DND-41 (cell line): ENCODE measurements around the gene CRIP3.

Source experiments
- ATAC-seq: fragments of 200-7000 bp; cut with Tn5 transposase; 3 replicates; pipeline ENCODE4 v1.9.1; 2021; ENCODE audit warnings: low read depth; ENCODE audit not compliant: insufficient read depth
- DNase-seq: peaks from one replicate; pipeline ENCODE4 v3.0.0-alpha.2; 2020
- H2AFZ ChIP-seq: 2 replicates; pipeline ENCODE4 v1.6.0; 2012; ENCODE audit warnings: low read depth, low read length
- H3K27ac ChIP-seq: 2 replicates; pipeline ENCODE4 v1.5.1; 2012; ENCODE audit warnings: low read length, inconsistent platforms
- H3K27me3 ChIP-seq: fragments of 200-600 bp; sonication (generic); 2 replicates; pipeline ENCODE4 v1.6.0; 2012; ENCODE audit warnings: low read length, mild to moderate bottlenecking, inconsistent platforms; ENCODE audit not compliant: insufficient read depth, poor library complexity
- H3K36me3 ChIP-seq: 2 replicates; pipeline ENCODE4 v1.5.1; 2012; ENCODE audit warnings: low read length, inconsistent platforms; ENCODE audit not compliant: insufficient read depth
- H3K4me1 ChIP-seq: 2 replicates; pipeline ENCODE4 v1.5.1; 2012; ENCODE audit warnings: mild to moderate bottlenecking, low read length; ENCODE audit not compliant: insufficient read depth
- H3K4me2 ChIP-seq: 2 replicates; pipeline ENCODE4 v1.6.0; 2012; ENCODE audit warnings: mild to moderate bottlenecking, moderate library complexity, low read length, inconsistent platforms; ENCODE audit not compliant: insufficient read depth
- H3K4me3 ChIP-seq, 2 experiments: fragments of 200-600 bp in 1 of 2; shearing (Covaris generic) in 1 of 2; 2 replicates each; pipeline ENCODE4 v1.5.1; 2012 to 2016; ENCODE audit warnings: inconsistent platforms in 2 of 2, low read length in 2 of 2, mild to moderate bottlenecking in 2 of 2, low read depth in 1 of 2, moderate library complexity in 1 of 2
- H3K79me2 ChIP-seq: 2 replicates; pipeline ENCODE4 v1.6.0; 2012; ENCODE audit warnings: low read length, inconsistent platforms; ENCODE audit not compliant: insufficient read depth
- H3K9ac ChIP-seq: 2 replicates; pipeline ENCODE4 v1.6.0; 2012; ENCODE audit warnings: low read depth, mild to moderate bottlenecking, inconsistent platforms, low read length, moderate library complexity
- H3K9me3 ChIP-seq: 2 replicates; pipeline ENCODE4 v1.5.1; 2012; ENCODE audit warnings: low read length, moderate library complexity, mild to moderate bottlenecking, inconsistent platforms; ENCODE audit not compliant: insufficient read depth, severe bottlenecking
- H4K20me1 ChIP-seq: 2 replicates; pipeline ENCODE4 v1.6.0; 2012; ENCODE audit warnings: low read length; ENCODE audit not compliant: insufficient read depth
- CTCF ChIP-seq: IDR thresholded peaks from 2 replicates; pipeline ENCODE4 v1.5.1; 2012; ENCODE audit warnings: borderline replicate concordance, low read length, moderate library complexity, mild to moderate bottlenecking; ENCODE audit not compliant: poor library complexity, severe bottlenecking; ENCODE audit errors: extremely low read depth
- EZH2 ChIP-seq: IDR thresholded peaks from 3 replicates; pipeline ENCODE4 v1.6.1; 2012; ENCODE audit warnings: borderline replicate concordance, low read depth, mild to moderate bottlenecking, moderate library complexity, low read length, inconsistent platforms; ENCODE audit not compliant: severe bottlenecking

Gene CRIP3

DNA sequence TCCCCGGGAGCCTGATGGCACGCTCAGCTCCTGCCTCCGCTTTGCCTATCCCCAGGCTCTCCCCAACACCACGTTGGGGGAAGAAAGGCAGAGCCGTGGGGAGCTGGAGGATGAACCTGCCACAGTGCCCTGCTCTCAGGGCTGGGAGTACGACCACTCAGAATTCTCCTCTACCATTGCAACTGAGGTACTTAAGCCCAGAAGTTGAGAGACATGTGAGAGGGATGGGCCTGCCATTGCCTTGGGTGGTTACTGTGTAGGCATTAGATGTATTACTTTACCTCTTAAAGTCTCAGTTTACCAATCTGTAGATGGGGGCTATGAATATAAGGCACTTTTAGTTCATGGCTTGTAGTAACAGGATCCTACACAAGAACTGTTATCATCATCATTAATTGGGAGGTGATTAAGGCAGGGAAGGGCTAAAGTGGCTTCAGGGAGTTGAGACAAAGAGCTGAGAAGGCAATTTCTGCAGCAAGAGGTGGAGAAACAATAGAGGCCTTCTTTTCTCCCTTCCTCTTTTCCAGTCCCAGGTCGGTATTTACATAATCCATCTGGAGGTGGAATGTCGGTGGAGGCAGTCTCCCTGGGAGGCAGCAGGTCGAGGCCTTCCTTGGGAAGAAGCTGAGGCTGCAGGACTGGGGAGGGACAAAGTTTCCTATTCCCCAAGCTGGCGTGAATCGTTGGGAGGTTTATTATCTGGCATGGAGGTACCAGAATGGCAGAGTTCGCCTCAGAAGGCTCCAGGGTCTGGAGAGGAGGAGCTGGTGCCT, 9.9 kb downstream of the CRIP3 start:
- TF ChIP-seq CTCF (no peak), EZH2 (no peak)
- H3K36me3 ChIP-seq: no peaks in the 10 kb centered on the region
- no peak overlapping the region for H3K4me2 ChIP-seq
- no peak overlapping the region for H3K4me3 ChIP-seq
- no peaks in the 10 kb centered on the region for H3K9me3 ChIP-seq
- DNase-seq (no peak), ATAC-seq (no peak)
- H3K27me3 ChIP-seq: peaks cover 13% of the 10 kb centered on the region
- no peak overlapping the region for H2AFZ ChIP-seq
- no peak overlapping the region for H3K27ac ChIP-seq
- H3K9ac ChIP-seq: no peak overlapping the region
- H4K20me1 ChIP-seq: no peaks in the 10 kb centered on the region
- H3K79me2 ChIP-seq: no peaks in the 10 kb centered on the region
- no peaks in the 10 kb centered on the region for H3K4me1 ChIP-seq

DNA sequence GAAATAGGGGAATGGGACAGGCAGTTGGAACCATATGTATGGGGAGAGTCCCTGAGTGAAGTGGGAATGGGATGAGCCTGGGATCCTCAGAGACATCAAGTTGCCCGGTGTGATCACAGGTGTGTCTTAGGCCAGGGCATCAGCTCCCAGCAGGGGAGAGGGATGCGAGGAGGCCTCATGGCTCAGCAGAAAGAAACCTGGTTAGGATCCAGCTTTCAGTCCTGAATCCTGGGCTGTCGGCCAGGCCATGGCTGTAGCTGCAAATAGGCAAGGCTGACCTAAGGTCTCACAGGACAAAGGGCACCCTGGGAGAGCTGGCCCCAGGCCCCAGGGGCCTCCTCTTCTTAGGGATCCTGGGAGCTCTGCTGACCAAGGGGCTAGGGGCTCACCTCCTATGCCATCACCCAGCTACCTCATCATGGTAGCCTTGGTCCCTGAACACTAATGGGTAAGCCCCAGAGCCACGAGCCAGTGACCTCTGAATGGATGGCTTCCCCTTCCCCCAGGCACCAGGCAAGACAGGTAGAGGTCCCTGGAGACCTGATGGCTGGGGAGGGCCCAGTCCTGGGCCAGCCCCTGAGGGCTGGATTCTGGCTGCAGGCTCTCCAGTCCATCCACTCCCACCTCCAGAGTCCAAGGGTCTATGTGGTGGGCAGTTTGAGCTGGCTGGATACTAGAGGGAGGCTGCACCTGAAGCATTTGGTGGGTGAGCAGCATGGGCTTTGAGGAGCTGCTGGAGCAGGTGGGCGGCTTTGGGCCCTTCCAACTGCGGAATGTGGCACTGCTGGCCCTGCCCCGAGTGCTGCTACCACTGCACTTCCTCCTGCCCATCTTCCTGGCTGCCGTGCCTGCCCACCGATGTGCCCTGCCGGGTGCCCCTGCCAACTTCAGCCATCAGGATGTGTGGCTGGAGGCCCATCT, 10.7 kb downstream of the CRIP3 start, which contains the start of gene SLC22A7:
Gene SLC22A7 (plus strand): TSS at position 617 of the 921 bp plus-strand sequence. CDS start 99 bp downstream, at position 716.
- ATAC-seq (no peak), DNase-seq (no peak)
- no peaks in the 10 kb centered on the region for H3K4me1 ChIP-seq
- H3K27me3 ChIP-seq: peaks cover 13% of the 10 kb centered on the region
- H2AFZ ChIP-seq: no peak within 1 kb of the TSS
- no peak within 1 kb of the TSS for H3K4me3 ChIP-seq
- H3K9me3 ChIP-seq: no peaks in the 10 kb centered on the region
- H3K36me3 ChIP-seq: no peaks in the 10 kb centered on the region
- H4K20me1 ChIP-seq: no peaks in the 10 kb centered on the region
- H3K9ac ChIP-seq: no peak within 1 kb of the TSS
- no peak within 1 kb of the TSS for H3K4me2 ChIP-seq
- no peak within 1 kb of the TSS for H3K27ac ChIP-seq
- TF ChIP-seq CTCF (no peak), EZH2 (no peak)
- no peaks in the 10 kb centered on the region for H3K79me2 ChIP-seq

DNA sequence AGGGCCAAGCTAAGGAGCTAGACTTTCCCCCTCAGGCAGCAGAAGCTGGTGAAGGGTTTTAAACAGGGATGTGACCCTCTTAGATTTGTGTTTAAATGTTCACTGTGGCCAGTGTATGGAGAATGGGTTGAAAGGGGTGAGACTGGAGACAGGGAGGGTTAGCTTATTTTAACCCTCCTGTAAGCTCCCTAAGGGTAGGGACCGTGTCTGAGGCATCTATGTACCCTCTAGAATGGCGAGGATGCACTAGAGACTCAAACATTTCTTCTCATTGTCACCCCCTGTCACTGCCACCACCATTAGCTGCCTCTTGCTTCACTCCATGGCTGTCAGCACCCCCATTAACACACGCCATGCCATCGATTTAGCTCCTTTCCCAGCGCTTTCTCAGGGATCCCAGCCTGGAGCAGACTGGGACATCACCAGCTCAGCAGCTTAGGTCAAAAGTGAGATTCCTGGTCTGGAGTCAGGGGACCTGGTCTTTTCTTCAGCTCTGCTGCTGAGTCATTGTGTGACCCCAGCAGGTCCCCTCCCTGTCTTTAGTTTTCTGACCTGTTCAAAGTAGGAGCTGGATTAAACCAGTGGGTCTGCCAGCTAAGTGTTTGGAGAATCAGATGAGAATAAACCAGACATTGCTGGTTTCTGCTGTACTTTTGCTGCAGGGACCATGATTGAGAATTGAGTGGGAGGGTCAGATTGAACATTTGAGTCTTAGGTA, 11.7 kb downstream of the CRIP3 start:
- H4K20me1 ChIP-seq: no peaks in the 10 kb centered on the region
- no peaks in the 10 kb centered on the region for H3K79me2 ChIP-seq
- H3K4me1 ChIP-seq: no peaks in the 10 kb centered on the region
- H3K4me2 ChIP-seq: no peak overlapping the region
- ATAC-seq (no peak), DNase-seq (no peak)
- no peaks in the 10 kb centered on the region for H3K36me3 ChIP-seq
- no peaks in the 10 kb centered on the region for H3K9me3 ChIP-seq
- TF ChIP-seq EZH2: no peak
- TF ChIP-seq CTCF: no peak
- H2AFZ ChIP-seq: no peak overlapping the region
- H3K9ac ChIP-seq: no peak overlapping the region
- H3K4me3 ChIP-seq: no peak overlapping the region
- H3K27me3 ChIP-seq: peaks cover 13% of the 10 kb centered on the region
- H3K27ac ChIP-seq: no peak overlapping the region
